NCI-H345 treated with DMSO at 0.1 percent for 48 hours (cell line): ENCODE results near the gene CPEB2.
"Not testable (repeated sequence)": the region's sequence is repeated elsewhere in the genome, so short reads cannot be mapped to it uniquely, and the experiment has no call there.

ENCODE experiments used
- DNase-seq: peaks from one replicate; lab custom pipeline; 2025; ENCODE audit not compliant: unreplicated experiment; lab: John Stamatoyannopoulos, UW

CPEB2 gene

DNA sequence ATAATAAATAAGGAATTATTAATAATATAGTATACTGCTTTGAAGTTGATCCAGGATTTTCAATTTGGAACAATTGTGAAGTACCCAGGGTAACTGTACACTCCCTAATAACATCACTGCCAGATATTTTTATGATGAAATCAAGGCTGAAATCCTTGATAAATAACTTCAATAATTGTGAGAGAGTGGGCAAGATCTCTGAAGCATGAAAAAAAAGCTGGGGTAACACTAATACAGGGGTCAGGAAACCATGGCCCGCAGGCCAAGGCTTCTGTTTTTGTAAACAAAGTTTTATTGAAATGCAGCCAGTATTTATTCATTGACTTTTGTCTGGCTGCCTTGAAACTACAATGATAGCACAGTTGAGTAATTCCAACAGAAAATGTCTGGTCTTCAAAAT lies 41.6 kb downstream of the CPEB2 start:
- DNase-seq = no peak

DNA sequence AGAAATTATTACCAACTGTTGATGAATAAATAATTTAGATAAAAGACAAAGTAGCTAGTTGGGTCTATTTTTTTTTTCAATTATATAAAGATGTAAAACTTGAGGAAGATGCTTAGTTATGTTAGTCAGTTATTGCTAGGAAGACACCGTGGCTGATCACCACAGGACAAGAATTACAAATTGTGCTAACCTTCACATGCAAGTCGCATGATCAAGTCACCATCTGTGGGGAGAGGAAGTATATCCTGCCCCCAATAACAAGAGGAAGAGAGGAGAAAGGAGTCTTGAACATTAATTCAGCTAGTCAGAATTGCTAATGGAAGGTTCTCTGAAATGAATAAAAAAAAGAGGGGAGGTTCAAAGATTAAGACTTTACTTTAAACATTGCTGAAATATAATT lies 52.3 kb downstream of the CPEB2 start:
- DNase-seq = no peak

DNA sequence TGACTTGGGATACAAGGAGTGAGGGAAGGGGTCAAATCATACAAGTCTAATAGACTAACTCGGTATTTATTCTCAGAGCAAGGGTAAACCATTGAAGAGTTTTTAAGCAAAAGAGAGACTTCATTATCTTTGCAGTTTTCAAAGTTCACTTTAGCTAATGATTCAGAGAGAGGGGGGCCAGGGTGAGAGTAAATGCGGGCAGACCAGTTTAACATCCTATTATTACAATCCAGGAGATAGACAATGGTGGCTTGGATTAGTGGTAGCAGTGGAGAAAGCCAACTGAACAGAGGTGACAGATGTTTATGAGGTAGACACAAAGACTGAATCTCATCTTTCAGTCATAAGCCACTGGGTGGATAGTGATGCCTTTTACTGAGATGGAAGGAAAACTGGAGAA lies 57.9 kb downstream of the CPEB2 start:
- no peak for DNase-seq

DNA sequence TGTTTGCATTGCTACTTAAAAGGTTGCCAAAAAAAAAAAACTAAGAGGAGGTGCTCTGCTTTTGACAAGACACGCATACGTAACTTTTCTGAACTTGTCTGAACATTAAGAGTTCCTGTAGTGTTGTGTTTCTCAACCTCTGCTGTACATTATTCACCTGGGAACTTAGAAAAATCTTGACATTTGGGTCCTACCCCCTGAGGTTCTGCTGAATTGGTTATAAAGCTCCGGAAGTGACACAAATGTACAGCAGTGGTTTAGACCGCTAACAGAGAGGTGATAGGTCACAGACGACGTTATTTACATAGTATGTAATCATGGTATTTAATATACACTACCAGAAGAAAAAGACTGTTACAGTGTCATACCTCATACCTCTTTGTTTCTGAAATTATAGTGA lies 61.1 kb downstream of the CPEB2 start:
- no peak for DNase-seq

DNA sequence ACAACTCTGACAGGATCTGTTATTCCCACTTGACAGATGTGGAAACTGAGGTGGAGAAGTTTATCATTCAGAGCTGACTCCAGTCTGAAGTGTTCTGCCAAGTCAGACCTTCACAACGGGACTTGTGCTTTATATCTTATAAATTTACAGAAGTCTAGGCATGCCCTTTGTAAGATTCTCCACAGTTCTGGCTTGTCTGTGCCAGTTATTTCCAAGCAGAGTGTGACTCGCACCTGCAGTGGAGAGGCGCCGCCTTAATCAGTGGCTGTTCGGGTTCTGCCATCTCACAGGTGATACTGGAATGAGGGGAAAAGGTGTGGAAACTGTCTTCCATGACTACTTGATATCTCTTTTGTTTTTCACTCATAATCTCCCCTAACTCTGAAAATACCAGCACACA lies 63.2 kb downstream of the CPEB2 start:
- no peak for DNase-seq

DNA sequence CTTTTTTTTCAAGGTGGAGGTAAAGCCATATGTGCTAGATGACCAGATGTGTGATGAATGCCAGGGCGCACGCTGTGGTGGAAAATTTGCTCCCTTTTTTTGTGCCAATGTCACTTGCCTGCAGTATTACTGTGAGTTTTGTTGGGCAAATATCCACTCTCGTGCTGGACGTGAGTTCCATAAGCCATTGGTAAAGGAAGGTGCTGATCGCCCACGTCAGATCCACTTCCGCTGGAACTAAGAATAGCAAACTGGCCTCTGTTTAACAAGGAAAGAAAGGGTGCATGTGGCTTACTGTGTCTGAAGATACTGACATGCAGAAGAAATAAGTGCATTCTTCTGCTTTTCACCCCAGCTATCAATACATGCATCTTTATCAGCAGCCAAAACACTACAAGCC lies 63.9 kb downstream of the CPEB2 start:
- no peak for DNase-seq

DNA sequence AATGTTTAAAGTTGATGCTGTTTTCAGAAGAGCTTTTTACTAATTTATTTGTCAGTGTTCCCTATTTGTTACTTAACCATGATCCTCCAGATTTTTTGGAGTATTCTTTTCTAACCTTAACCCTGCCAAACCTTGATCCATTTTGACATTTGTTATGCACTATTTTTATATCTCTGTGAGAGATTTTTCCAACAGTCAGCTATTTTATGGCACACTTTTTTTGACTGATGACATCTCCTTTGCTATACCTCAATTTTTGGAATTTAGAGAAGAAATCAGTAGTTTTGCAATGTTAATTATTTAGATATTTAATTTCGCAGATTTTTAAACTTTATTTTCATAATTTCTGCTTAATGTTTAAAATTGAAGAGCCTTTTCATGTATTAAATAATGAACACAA lies 66.0 kb downstream of the CPEB2 start:
- no peak for DNase-seq

DNA sequence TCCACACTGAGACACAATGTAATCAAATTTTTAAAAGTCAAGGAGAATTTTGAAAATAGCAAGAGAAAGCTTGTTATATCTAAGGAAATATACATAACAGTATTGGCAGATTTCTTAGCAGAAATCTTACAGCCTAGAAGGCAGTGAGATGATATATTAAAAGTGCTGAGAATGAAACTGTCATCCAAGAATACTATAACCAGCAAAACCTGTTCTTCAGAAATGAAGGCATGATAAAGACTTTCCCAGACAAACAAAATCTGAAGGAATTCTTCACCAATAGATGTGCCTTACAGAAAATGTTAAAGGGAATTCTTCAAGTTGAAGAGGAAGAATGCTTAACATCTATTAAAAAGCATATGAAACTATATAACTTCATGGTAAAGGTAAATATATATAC lies 73.6 kb downstream of the CPEB2 start:
- DNase-seq = no peak

- no peak for DNase-seq
Measured at GRCh38 chr4:15077969-15078368, 75.7 kb downstream of the CPEB2 start.

DNA sequence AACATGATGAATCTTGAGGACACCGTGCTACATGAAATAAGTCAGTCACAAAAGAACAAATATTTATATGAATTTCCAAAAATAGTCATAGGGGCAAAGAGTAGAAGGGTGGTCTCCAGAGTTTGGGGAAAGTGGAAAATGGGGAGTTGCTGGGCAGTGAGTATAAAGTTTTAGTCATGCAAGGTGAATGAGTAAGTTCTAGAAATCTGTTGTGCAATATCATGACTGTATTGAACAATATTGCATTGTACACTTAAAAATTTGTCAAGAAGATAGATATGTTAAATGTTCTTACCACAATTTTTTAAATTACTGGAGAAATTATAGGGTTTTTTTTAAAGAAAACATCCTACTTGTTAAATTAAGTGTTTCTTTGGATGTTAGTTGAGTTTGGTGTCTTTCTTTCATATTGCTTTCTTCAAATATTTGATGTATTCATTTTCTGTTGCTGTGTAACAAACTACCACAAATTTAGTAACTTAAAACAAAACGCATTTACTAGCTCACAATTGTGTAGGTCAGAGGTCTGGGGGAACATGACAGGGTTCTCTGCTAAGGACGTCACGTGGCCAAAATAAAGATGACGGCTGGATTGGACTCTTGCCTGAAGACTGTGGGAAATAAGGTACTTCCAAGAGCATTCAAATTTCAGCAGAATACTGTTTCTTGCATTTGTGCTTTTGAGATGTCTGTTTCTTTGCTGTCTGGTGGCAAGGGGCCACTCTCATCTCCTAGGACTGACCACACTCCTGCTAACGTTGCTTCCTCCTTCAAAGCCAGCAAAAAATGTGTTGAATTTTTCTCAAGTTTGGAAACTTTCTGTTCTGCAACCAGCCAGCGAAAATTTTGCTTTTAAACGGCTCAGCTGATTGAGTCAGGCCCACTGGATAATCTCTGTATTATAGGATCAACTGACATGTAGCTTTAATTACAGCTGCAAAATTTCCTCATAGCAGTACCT lies 76.7 kb downstream of the CPEB2 start:
- no peak for DNase-seq

DNA sequence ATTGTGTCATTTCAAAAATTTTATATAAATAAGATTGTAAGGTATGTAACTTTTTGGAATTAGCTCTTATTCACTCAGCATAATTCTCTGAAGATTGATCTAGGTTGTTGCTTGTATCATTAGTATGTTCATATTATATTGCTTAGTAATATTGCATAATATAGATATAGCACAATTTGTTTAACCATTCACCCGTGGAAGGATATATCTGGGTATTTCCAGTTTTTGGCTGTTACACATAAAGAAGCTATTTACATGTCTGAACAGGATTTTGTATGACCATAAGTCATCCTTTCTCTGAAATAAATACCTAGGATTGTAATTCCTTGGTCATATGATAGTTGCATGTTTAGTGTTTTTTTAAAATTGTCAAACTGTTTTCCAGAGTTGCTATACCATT lies 82.5 kb downstream of the CPEB2 start:
- DNase-seq = no peak

- DNase-seq = not testable (repeated sequence)
Measured at GRCh38 chr4:15085762-15086161, 83.5 kb downstream of the CPEB2 start.

GRCh38 chr4:15086259-15086658 lies 84.0 kb downstream of the CPEB2 start:
- DNase-seq = not testable (repeated sequence)

DNA sequence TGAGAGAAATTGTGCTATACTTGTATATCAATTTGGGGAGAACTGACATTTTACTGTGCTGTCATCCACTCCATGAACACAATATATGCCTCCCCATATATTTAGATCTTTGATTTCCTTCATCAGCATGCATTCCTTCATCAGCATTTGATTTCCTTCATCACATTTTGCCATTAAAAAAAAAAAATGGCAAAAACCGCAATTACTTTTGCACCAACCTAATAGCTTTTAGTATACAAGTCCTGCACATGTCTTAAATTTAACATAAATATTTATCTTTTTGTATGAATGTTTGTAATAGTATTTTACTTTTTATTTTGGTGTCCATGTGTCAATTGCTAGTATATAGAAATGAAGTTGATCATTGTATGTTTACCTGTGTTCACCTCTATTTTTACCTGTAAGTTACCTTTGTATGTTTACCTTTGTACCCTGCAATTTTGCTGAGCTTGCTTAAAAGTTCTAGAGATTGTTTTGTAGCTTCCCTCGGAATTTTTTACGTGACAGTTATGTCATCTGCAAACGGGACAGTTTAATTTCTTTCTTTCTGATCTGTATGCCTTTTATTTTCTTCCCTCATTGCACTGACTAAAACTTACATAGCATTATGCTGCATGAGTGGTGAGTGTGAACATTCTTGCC lies 86.2 kb downstream of the CPEB2 start:
- no peak for DNase-seq

DNA sequence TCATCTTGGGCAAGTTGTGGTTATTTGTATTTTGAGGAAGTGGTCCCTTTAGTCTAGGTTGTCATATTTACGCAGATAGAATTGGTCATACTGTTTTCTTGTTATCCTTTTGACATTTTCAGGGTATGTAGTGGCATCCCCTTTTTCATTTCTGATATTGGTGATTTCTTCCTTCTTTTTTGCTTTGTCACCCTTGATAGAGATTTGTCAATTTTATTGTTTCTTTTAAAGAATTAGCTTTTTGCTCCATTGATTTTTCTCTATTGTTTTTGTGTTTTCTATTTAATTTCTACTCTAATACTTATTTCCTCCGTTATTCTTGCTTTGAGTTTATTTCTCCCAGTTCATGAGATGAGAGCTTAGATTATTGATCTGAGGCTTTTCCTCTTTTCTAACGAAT lies 87.7 kb downstream of the CPEB2 start:
- DNase-seq = no peak

- no peak for DNase-seq
Measured at GRCh38 chr4:15100380-15100779, 98.1 kb downstream of the CPEB2 start.

DNA sequence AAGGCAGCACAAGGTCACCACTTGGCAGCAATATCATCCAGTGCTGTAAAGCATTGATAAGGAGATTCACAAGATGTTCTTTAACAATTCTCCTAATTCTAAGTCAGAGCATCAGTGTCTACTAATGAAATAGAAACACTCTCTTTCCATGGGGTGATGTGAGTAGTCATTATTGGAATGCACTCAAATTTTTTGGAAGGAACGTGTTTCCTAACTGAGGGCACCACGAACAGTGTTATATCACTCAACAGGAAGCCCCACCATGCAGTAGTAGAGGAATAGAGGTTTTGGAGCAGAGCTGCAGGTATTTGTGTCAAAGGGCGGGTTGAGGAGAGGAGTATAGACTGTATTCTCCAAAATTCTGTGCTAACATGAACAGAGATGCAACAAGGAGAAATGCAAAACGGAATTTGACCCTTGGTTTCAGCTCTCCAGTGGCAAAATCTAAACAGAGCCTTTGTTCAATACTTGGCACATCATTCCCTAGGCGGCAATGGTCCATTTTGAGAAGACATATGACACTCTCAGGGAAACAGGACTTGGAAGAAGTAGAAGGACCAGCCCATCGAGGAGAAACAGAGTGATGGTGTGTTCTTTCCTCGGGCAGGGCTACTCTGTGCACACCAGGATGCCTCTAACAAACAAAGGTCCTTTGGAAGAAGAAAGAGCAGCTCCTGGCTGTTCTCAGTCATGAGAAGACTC lies 98.9 kb downstream of the CPEB2 start:
- no peak for DNase-seq

- no peak for DNase-seq
Measured at GRCh38 chr4:15104825-15105224, 102.5 kb downstream of the CPEB2 start.

DNA sequence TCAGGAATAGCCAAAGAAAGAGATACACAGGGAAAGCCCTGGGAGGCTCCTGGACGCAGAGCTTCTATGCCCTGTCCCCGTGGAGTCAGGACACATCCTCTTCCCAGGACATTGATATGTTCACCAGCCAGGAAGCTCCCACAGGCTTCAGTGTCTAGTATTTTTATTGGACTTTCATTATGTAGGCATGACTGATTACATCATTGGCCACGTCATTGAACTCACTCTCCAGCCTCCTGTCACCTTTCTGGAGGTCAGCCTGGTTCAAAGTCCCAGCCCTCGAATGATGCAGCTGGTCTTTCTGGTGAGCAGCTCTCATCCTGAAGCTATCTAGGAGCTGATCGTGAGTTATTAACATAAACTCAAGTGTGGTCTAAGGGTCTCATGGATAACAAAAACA lies 104.1 kb downstream of the CPEB2 start:
- DNase-seq = no peak

- no peak for DNase-seq
Measured at GRCh38 chr4:15109600-15109999, 107.3 kb downstream of the CPEB2 start.

- DNase-seq = no peak
Measured at GRCh38 chr4:15110120-15110571, 107.9 kb downstream of the CPEB2 start.
